Activated T-cell treated with anti-CD3 and anti-CD28 coated beads, Interleukin-2, amount 50 U/mL, for 72 hours (primary cell): ENCODE results near the gene CCSER2. TPM values are rescaled to one million over a fixed set of nuclear protein-coding genes. Genes with fewer than 3 reads are reported as not detected.

ENCODE experiments used
- ATAC-seq, 2 donors: fragments of 150-1000 bp; cut with Tn5 transposase; replicated peaks in 1 of 2; 2 replicates each; pipeline ENCODE4 v1.10.0; 2021; ENCODE audit warnings: moderate library complexity in 2 of 2, mild to moderate bottlenecking in 1 of 2
- DNase-seq, 2 donors: peaks; one replicate each; pipeline ENCODE4 v3.0.0; 2021 to 2022; ENCODE audit warnings: mixed read lengths in 1 of 2
- H3K27ac Mint-ChIP-seq: one replicate; pipeline ENCODE4 v1.8.0; 2022; ENCODE audit warnings: mild to moderate bottlenecking, moderate library complexity, mixed read lengths
- H3K27me3 Mint-ChIP-seq: one replicate; pipeline ENCODE4 v1.8.0; 2022; ENCODE audit warnings: low read depth, mixed read lengths
- H3K36me3 Mint-ChIP-seq, 2 donors: one replicate each; pipeline ENCODE4 v1.8.0; 2022; ENCODE audit warnings: mixed read lengths in 2 of 2, mild to moderate bottlenecking in 1 of 2; ENCODE audit not compliant: insufficient read depth in 2 of 2
- H3K4me1 Mint-ChIP-seq: one replicate; pipeline ENCODE4 v1.8.0; 2022; ENCODE audit warnings: low read depth, mixed read lengths
- H3K4me3 Mint-ChIP-seq, 2 donors: one replicate each; pipeline ENCODE4 v1.8.0; 2022; ENCODE audit warnings: mild to moderate bottlenecking in 2 of 2, mixed read lengths in 2 of 2, moderate library complexity in 2 of 2
- H3K9me3 Mint-ChIP-seq, 2 donors: one replicate each; pipeline ENCODE4 v1.8.0; 2022; ENCODE audit warnings: mixed read lengths in 2 of 2
- total RNA-seq, 2 donors: library from RNA; stranded (reverse); gene quantifications; one replicate each; pipeline ENCODE4 v1.2.3, GENCODE V29; 2022

Gene CCSER2
- total RNA-seq, 2 donors from 2014 or later: 93.7 to 99.1 TPM

GRCh38 chr10:84546609-84547008 is 218.2 kb downstream of the CCSER2 start:
- DNase-seq (no peak), ATAC-seq (no peak)
- no peaks in the 10 kb centered on the region for H3K4me1 Mint-ChIP-seq
- H3K27ac Mint-ChIP-seq: no peak overlapping the region
- no peaks in the 10 kb centered on the region for H3K36me3 Mint-ChIP-seq
- no peaks in the 10 kb centered on the region for H3K9me3 Mint-ChIP-seq
- H3K27me3 Mint-ChIP-seq: peaks cover 27% of the 10 kb centered on the region
- H3K4me3 Mint-ChIP-seq: no peak overlapping the region

- H3K9me3 Mint-ChIP-seq: no peaks in the 10 kb centered on the region
- H3K4me1 Mint-ChIP-seq: no peaks in the 10 kb centered on the region
- H3K27ac Mint-ChIP-seq: no peak overlapping the region
- H3K4me3 Mint-ChIP-seq: no peak overlapping the region
- DNase-seq: no peak
- H3K36me3 Mint-ChIP-seq: no peaks in the 10 kb centered on the region
- peaks cover 25% of the 10 kb centered on the region for H3K27me3 Mint-ChIP-seq
- ATAC-seq: no peak
Measured at GRCh38 chr10:84547616-84548015, 219.2 kb downstream of the CCSER2 start.

GRCh38 chr10:84548869-84549268 is 220.5 kb downstream of the CCSER2 start:
- H3K36me3 Mint-ChIP-seq: no peaks in the 10 kb centered on the region
- DNase-seq: no peak
- no peak for ATAC-seq
- H3K27ac Mint-ChIP-seq: no peak overlapping the region
- no peak overlapping the region for H3K4me3 Mint-ChIP-seq
- peaks cover 19% of the 10 kb centered on the region for H3K27me3 Mint-ChIP-seq
- H3K4me1 Mint-ChIP-seq: no peaks in the 10 kb centered on the region
- no peaks in the 10 kb centered on the region for H3K9me3 Mint-ChIP-seq

- H3K4me1 Mint-ChIP-seq: no peaks in the 10 kb centered on the region
- ATAC-seq (no peak), DNase-seq (no peak)
- no peaks in the 10 kb centered on the region for H3K9me3 Mint-ChIP-seq
- peaks cover 15% of the 10 kb centered on the region for H3K27me3 Mint-ChIP-seq
- H3K4me3 Mint-ChIP-seq: no peak overlapping the region
- no peak overlapping the region for H3K27ac Mint-ChIP-seq
- H3K36me3 Mint-ChIP-seq: no peaks in the 10 kb centered on the region
Measured at GRCh38 chr10:84549368-84550165, 221.2 kb downstream of the CCSER2 start.

GRCh38 chr10:84550756-84551436 is 222.5 kb downstream of the CCSER2 start:
- H3K4me3 Mint-ChIP-seq: no peak overlapping the region
- H3K27ac Mint-ChIP-seq: no peak overlapping the region
- H3K27me3 Mint-ChIP-seq: peaks cover 14% of the 10 kb centered on the region
- H3K36me3 Mint-ChIP-seq: no peaks in the 10 kb centered on the region
- no peaks in the 10 kb centered on the region for H3K9me3 Mint-ChIP-seq
- ATAC-seq (no peak), DNase-seq (no peak)
- H3K4me1 Mint-ChIP-seq: no peaks in the 10 kb centered on the region

- DNase-seq (no peak), ATAC-seq (no peak)
- no peak overlapping the region for H3K4me3 Mint-ChIP-seq
- no peaks in the 10 kb centered on the region for H3K4me1 Mint-ChIP-seq
- H3K36me3 Mint-ChIP-seq: no peaks in the 10 kb centered on the region
- no peak overlapping the region for H3K27ac Mint-ChIP-seq
- H3K27me3 Mint-ChIP-seq: peaks cover 14% of the 10 kb centered on the region
- H3K9me3 Mint-ChIP-seq: no peaks in the 10 kb centered on the region
Measured at GRCh38 chr10:84551437-84552120, 223.2 kb downstream of the CCSER2 start.

GRCh38 chr10:84552478-84552877 is 224.1 kb downstream of the CCSER2 start:
- Mint-ChIP-seq H3K27ac (no peak overlapping the region), H3K4me3 (no peak overlapping the region), H3K27me3 (peaks cover 14% of the 10 kb centered on the region), H3K4me1 (no peaks in the 10 kb centered on the region), H3K36me3 (no peaks in the 10 kb centered on the region), H3K9me3 (no peaks in the 10 kb centered on the region)
- ATAC-seq: no peak
- no peak for DNase-seq

GRCh38 chr10:84562592-84562991 is 234.2 kb downstream of the CCSER2 start:
- ATAC-seq: no peak
- no peak overlapping the region for H3K27ac Mint-ChIP-seq
- H3K4me3 Mint-ChIP-seq: no peak overlapping the region
- H3K36me3 Mint-ChIP-seq: no peaks in the 10 kb centered on the region
- no peaks in the 10 kb centered on the region for H3K4me1 Mint-ChIP-seq
- DNase-seq: no peak
- H3K27me3 Mint-ChIP-seq: peaks cover 35% of the 10 kb centered on the region
- H3K9me3 Mint-ChIP-seq: no peaks in the 10 kb centered on the region

GRCh38 chr10:84563355-84563754 is 235.0 kb downstream of the CCSER2 start:
- no peak for ATAC-seq
- Mint-ChIP-seq H3K4me1 (no peaks in the 10 kb centered on the region), H3K27ac (no peak overlapping the region)

GRCh38 chr10:84563868-84564267 is 235.5 kb downstream of the CCSER2 start:
- ATAC-seq (no peak), DNase-seq (no peak)
- Mint-ChIP-seq H3K4me3 (no peak overlapping the region), H3K4me1 (no peaks in the 10 kb centered on the region), H3K9me3 (no peaks in the 10 kb centered on the region), H3K27me3 (peaks cover 46% of the 10 kb centered on the region), H3K27ac (no peak overlapping the region), H3K36me3 (no peaks in the 10 kb centered on the region)

More at GRCh38 chr10:84563355-84563754, 235.0 kb downstream of the CCSER2 start:
- Mint-ChIP-seq H3K4me3 (no peak overlapping the region), H3K36me3 (no peaks in the 10 kb centered on the region), H3K9me3 (no peaks in the 10 kb centered on the region), H3K27me3 (peaks cover 41% of the 10 kb centered on the region)
- DNase-seq: no peak

GRCh38 chr10:84565881-84566582 is 237.6 kb downstream of the CCSER2 start:
- Mint-ChIP-seq H3K4me3 (no peak overlapping the region), H3K27ac (no peak overlapping the region), H3K4me1 (no peaks in the 10 kb centered on the region), H3K36me3 (no peaks in the 10 kb centered on the region), H3K9me3 (peaks cover 0 to 2% of the 10 kb centered on the region in 2 donors), H3K27me3 (peaks cover 59% of the 10 kb centered on the region)
- ATAC-seq (no peak), DNase-seq (no peak)

GRCh38 chr10:84567133-84567532 is 238.7 kb downstream of the CCSER2 start:
- Mint-ChIP-seq H3K27ac (no peak overlapping the region), H3K4me3 (no peak overlapping the region), H3K27me3 (peaks cover 59% of the 10 kb centered on the region), H3K36me3 (no peaks in the 10 kb centered on the region), H3K4me1 (no peaks in the 10 kb centered on the region), H3K9me3 (peaks cover 0 to 2% of the 10 kb centered on the region in 2 donors)
- DNase-seq: no peak
- no peak for ATAC-seq
